GM12878 (cell line): ENCODE measurements around the gene WFS1. TPM values are rescaled to one million over a fixed set of nuclear protein-coding genes. Genes with fewer than 3 reads are reported as not detected.

Experiments
- ATAC-seq: fragments of 200-7000 bp; cut with Tn5 transposase; 3 replicates; pipeline ENCODE4 v1.9.1; 2020; ENCODE audit warnings: mild to moderate bottlenecking, moderate library complexity
- BruUV-seq: library from RNA; stranded (reverse); fragments of 400-500 nt; replicated peaks from 2 replicates; lab custom pipeline; 2021; lab: Mats Ljungman, UMichigan
- CTCF ChIA-PET: fragments of 300-600 bp; sonication (Branson Sonifier 250); formaldehyde crosslinking; extraction: SDS; loops from one replicate; lab custom pipeline; 2021; ENCODE audit warnings: inconsistent platforms; lab: Yijun Ruan, JAX
- POLR2A ChIA-PET: fragments of 350-600 bp; formaldehyde crosslinking; extraction: SDS; loops from one replicate; lab custom pipeline; 2021; ENCODE audit warnings: inconsistent platforms; lab: Charles Lee
- RAD21 ChIA-PET: fragments of 300-600 bp; sonication (Branson Sonifier 250); formaldehyde crosslinking; loops from one replicate; lab custom pipeline; 2023; ENCODE audit warnings: antibody characterized with exemption; ENCODE audit not compliant: unreplicated experiment; lab: Charles Lee
- SMC1A ChIA-PET: fragments of 300-600 bp; sonication (Branson Sonifier 250); formaldehyde crosslinking; loops from one replicate; lab custom pipeline; 2023; ENCODE audit not compliant: unreplicated experiment, uncharacterized antibody; lab: Charles Lee
- DNase-seq: peaks from one replicate; pipeline ENCODE4 v3.0.0-alpha.2; 2011; ENCODE audit warnings: low read depth, low spot score
- FAIRE-seq: peaks from 3 replicates; lab custom pipeline; 2011; peaks lifted over from hg19 to GRCh38; lab: Jason Lieb, UNC
- H2AFZ ChIP-seq: 2 replicates; pipeline ENCODE4 v1.6.0; 2011; ENCODE audit warnings: low read depth, low read length, control low read depth; ENCODE audit not compliant: control insufficient read depth
- H3K27ac ChIP-seq: 2 replicates; pipeline ENCODE4 v1.5.1; 2011; ENCODE audit warnings: control low read depth; ENCODE audit not compliant: control insufficient read depth, insufficient read depth
- H3K27me3 ChIP-seq, 2 experiments: replicated peaks in 1 of 2; 2 replicates each; pipeline versions ENCODE4 v1.6.0 to v1.6.1; 2011; ENCODE audit warnings: low read length in 1 of 2; ENCODE audit not compliant: control insufficient read depth in 2 of 2, insufficient read depth in 2 of 2
- H3K36me3 ChIP-seq, 2 experiments: 2 replicates each; pipeline ENCODE4 v1.5.1; 2011; ENCODE audit warnings: low read length in 1 of 2; ENCODE audit not compliant: control insufficient read depth in 2 of 2, insufficient read depth in 2 of 2
- H3K4me1 ChIP-seq: 2 replicates; pipeline ENCODE4 v1.6.1; 2011; ENCODE audit warnings: mild to moderate bottlenecking, low read length, moderate library complexity, mixed read lengths; ENCODE audit not compliant: control insufficient read depth, insufficient read depth
- H3K4me2 ChIP-seq: 2 replicates; pipeline ENCODE4 v1.6.0; 2011; ENCODE audit warnings: control low read depth; ENCODE audit not compliant: control insufficient read depth, insufficient read depth
- H3K4me3 ChIP-seq: fragments of 200-600 bp; sonication (generic); 2 replicates; pipeline ENCODE4 v1.5.1; 2016
- H3K79me2 ChIP-seq: 2 replicates; pipeline ENCODE4 v1.6.0; 2011; ENCODE audit warnings: low read length; ENCODE audit not compliant: control insufficient read depth, insufficient read depth
- H3K9ac ChIP-seq: 2 replicates; pipeline ENCODE4 v1.8.0; 2011; ENCODE audit warnings: low read length, control low read depth, mixed read lengths; ENCODE audit not compliant: control insufficient read depth, insufficient read depth
- H3K9me3 ChIP-seq: replicated peaks from 3 replicates; pipeline ENCODE4 v1.5.1; 2011; ENCODE audit warnings: mild to moderate bottlenecking, low read length; ENCODE audit not compliant: control insufficient read depth, insufficient read depth
- H4K20me1 ChIP-seq: 2 replicates; pipeline ENCODE4 v1.6.0; 2011; ENCODE audit not compliant: control insufficient read depth, insufficient read depth
- ASH2L ChIP-seq: fragments of 300-600, 200-600 bp; sonication (generic); IDR thresholded peaks from 2 replicates; pipeline ENCODE4 v1.6.1; 2017; ENCODE audit warnings: low read depth, mild to moderate bottlenecking, borderline replicate concordance
- GATAD2B ChIP-seq: fragments of 450-650 bp; conservative IDR thresholded peaks from 2 replicates; pipeline ENCODE4 v1.6.1; 2017; ENCODE audit warnings: low read depth, mild to moderate bottlenecking, moderate library complexity
- KLF5 ChIP-seq: fragments of 450-650 bp; IDR thresholded peaks from 2 replicates; pipeline ENCODE4 v1.6.1; 2014; ENCODE audit warnings: mild to moderate bottlenecking; ENCODE audit not compliant: partially characterized antibody
- MEF2B ChIP-seq: fragments of 450-650 bp; IDR thresholded peaks from 2 replicates; pipeline ENCODE4 v1.6.1; 2018; ENCODE audit warnings: mild to moderate bottlenecking, moderate library complexity; ENCODE audit not compliant: partially characterized antibody, poor library complexity, severe bottlenecking
- NR2F1 ChIP-seq: fragments of 450-650 bp; conservative IDR thresholded peaks from 2 replicates; pipeline ENCODE4 v1.6.1; 2017; ENCODE audit warnings: mild to moderate bottlenecking
- POLR2AphosphoS2 ChIP-seq: IDR thresholded peaks from 2 replicates; pipeline ENCODE4 v1.6.1; 2011; ENCODE audit warnings: low read depth, mild to moderate bottlenecking, low read length, improper control_type of control experiment, moderate library complexity
- POLR2AphosphoS5 ChIP-seq: IDR thresholded peaks from 2 replicates; pipeline ENCODE4 v1.6.1; 2011; ENCODE audit warnings: mild to moderate bottlenecking, low read length, inconsistent platforms
- SMAD1 ChIP-seq: fragments of 450-650 bp; IDR thresholded peaks from 2 replicates; pipeline ENCODE4 v1.6.1; 2018; ENCODE audit warnings: mild to moderate bottlenecking, low read depth; ENCODE audit not compliant: partially characterized antibody
- SPI1 ChIP-seq: IDR thresholded peaks from 2 replicates; pipeline ENCODE4 v1.6.1; 2011; ENCODE audit warnings: low read depth, mild to moderate bottlenecking, low read length, moderate library complexity, borderline replicate concordance; ENCODE audit not compliant: insufficient read depth
- SRF ChIP-seq, 2 experiments: IDR thresholded peaks; 2 replicates each; pipeline ENCODE4 v1.6.1; 2011; ENCODE audit warnings: low read depth in 2 of 2, low read length in 2 of 2, mild to moderate bottlenecking in 1 of 2, moderate library complexity in 1 of 2
- STAT3 ChIP-seq: IDR thresholded peaks from 2 replicates; pipeline ENCODE4 v1.6.1; 2011; ENCODE audit warnings: low read depth, low read length, improper control_type of control experiment
- YY1 ChIP-seq: IDR thresholded peaks from 2 replicates; pipeline ENCODE4 v1.6.1; 2011; ENCODE audit warnings: low read depth, mild to moderate bottlenecking, low read length
- ZBED1 ChIP-seq: IDR thresholded peaks from 2 replicates; pipeline ENCODE4 v1.6.1; 2016; ENCODE audit warnings: borderline replicate concordance
- WGBS: methylation state at CpG from one replicate; pipeline ENCODE4 v1.1.6; 2016; ENCODE audit warnings: low lambda C conversion rate; ENCODE audit not compliant: insufficient replicate concordance, insufficient coverage; ENCODE audit errors: missing lambda C conversion rate; 5-methylcytosine and 5-hydroxymethylcytosine counted together
- in situ Hi-C: fragments of 300-500 bp; cut with MboI; formaldehyde crosslinking; loops from 9 replicates; pipeline ENCODE4 v1.14.3; 2018; ENCODE audit warnings: mixed read lengths
- intact Hi-C: fragments of 100-400 bp; cut with micrococcal nuclease; formaldehyde crosslinking; loops from one replicate; pipeline ENCODE4 v1.14.2; 2022; ENCODE audit not compliant: unreplicated experiment
- polyA plus RNA-seq, 11 experiments: library from polyadenylated mRNA; depleted of rRNA in 4 of 11; unstranded in 6 of 11; stranded (reverse) in 5 of 11; fragments of >200 nt; fragmentation: Nextera tagmentation in 4 of 11; fragmentation: Illumina TruSeq in 1 of 11; extraction: Ambion mirVana in 4 of 11; extraction: Trizol in 1 of 11; gene quantifications; 1 replicate in 1 of 11; 2 replicates in 10 of 11; pipeline versions ENCODE4 v1.2.1 to v1.2.3, GENCODE V29; 2011 to 2016; ENCODE audit warnings: inconsistent platforms in 2 of 11, missing spikeins in 2 of 11, low read depth in 1 of 11
- total RNA-seq, 4 experiments: library from RNA; depleted of rRNA in 3 of 4; stranded (reverse); fragments of >200 nt in 3 of 4; fragmentation: Illumina TruSeq in 1 of 4; extraction: Trizol in 1 of 4; gene quantifications; 2 replicates each; pipeline versions ENCODE4 v1.2.1 to v1.2.3, GENCODE V29; 2013 to 2021
- TF ChIP-seq, protein P1 (sequence below): IDR thresholded peaks from 2 replicates; pipeline ENCODE4 v1.6.1; 2011; ENCODE audit warnings: borderline replicate concordance, low read depth, mild to moderate bottlenecking, moderate library complexity, mixed read lengths, low read length; ENCODE audit not compliant: insufficient read depth; ENCODE audit errors: extremely low read length
- TF ChIP-seq, protein P2 (sequence below): fragments of 450-650 bp; formaldehyde crosslinking; IDR thresholded peaks from 2 replicates; pipeline ENCODE4 v1.5.0; 2022; ENCODE audit warnings: mild to moderate bottlenecking, missing genetic modification characterization
- TF ChIP-seq, protein P3 (sequence below): fragments of 150-350 bp; IDR thresholded peaks from 2 replicates; pipeline ENCODE4 v1.6.1; 2014; ENCODE audit warnings: mild to moderate bottlenecking, low read depth, low read length
- TF ChIP-seq, protein P4 (sequence below): IDR thresholded peaks from 2 replicates; pipeline ENCODE4 v1.6.1; 2012; ENCODE audit warnings: low read depth, low read length, improper control_type of control experiment

WFS1 gene
- total and polyA plus RNA-seq, 10 of the 15 experiments (the other 5 are each of a cell fraction or from before 2014, with no cell fraction given) = 0.31 to 4.7 (median 2.0) TPM

DNA sequence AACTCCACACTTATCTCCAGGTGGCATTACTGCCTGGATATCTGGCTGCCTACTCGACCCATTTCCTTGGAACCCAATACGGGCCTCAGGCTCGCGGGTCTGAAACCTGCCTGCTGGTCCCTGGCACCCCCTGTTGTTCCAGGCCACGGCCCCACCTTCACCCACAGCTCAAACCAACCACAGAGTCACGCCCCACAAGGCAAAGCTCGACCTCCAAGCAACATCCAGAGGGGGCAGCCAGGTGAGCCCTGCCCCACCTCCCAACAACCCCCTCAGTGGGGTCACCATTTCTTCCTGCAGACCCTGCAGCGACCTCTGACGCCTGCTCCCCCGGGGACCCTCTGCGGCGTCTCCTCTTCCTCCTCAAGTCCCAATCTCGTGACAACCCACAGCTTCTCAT is 76.2 kb downstream of the WFS1 start:
- H3K4me2 ChIP-seq = no peak overlapping the region
- WGBS = 17% methylated on average over 13 of the region's 13 CpGs
- SMC1A ChIA-PET = no interaction called here
- RAD21 ChIA-PET = interaction anchor here (1.2 kb wide), 1 partner anchor 95 kb away, joined by 3 read pairs; no protein-coding TSS in a partner anchor
- 0 out of 2 replicates have a peak, but pooled peaks cover 3% of the 10 kb centered on the region for H4K20me1 ChIP-seq
- H3K27me3 ChIP-seq = peaks cover 0 to 3% of the 10 kb centered on the region in 2 experiments; a peak in 2 of 4 replicates
- intact Hi-C loops = loop anchor here (2.0 kb wide), 1 partner anchor 201 kb away; no protein-coding TSS in a partner anchor
- H3K27ac ChIP-seq = no peak overlapping the region
- no peak for DNase-seq
- no TSS peak for BruUV-seq
- no peaks in the 10 kb centered on the region for H3K9me3 ChIP-seq
- CTCF ChIA-PET = interaction anchor here (0.6 to 6.5 kb wide), 3 partner anchors 13 to 205 kb away, joined by 3 to 40 read pairs (median 3); no protein-coding TSS in a partner anchor
- H2AFZ ChIP-seq = no peak overlapping the region
- POLR2A ChIA-PET = no interaction called here
- ATAC-seq = no peak
- H3K36me3 ChIP-seq = no peaks in the 10 kb centered on the region
- FAIRE-seq = no peak
- H3K9ac ChIP-seq = no peak overlapping the region
- in situ Hi-C loops = no loop called here
- no peaks in the 10 kb centered on the region for H3K4me1 ChIP-seq
- no peak overlapping the region for H3K4me3 ChIP-seq
- H3K79me2 ChIP-seq = no peaks in the 10 kb centered on the region
- TF ChIP-seq POLR2AphosphoS5 (no peak), POLR2AphosphoS2 (no peak), SPI1 (no peak), GATAD2B (no peak), NR2F1 (no peak), MEF2B (no peak), SMAD1 (no peak), SRF (IDR thresholded peaks at IDR 0.05; ENCODE audit: low read depth in 2 of 2, low read length in 2 of 2) (no peak), ZBED1 (no peak), KLF5 (no peak), ASH2L (no peak), YY1 (no peak), STAT3 (no peak)
- TF ChIP-seq, protein P1, sequence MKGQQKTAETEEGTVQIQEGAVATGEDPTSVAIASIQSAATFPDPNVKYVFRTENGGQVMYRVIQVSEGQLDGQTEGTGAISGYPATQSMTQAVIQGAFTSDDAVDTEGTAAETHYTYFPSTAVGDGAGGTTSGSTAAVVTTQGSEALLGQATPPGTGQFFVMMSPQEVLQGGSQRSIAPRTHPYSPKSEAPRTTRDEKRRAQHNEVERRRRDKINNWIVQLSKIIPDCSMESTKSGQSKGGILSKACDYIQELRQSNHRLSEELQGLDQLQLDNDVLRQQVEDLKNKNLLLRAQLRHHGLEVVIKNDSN = no peak
- TF ChIP-seq, protein P2, sequence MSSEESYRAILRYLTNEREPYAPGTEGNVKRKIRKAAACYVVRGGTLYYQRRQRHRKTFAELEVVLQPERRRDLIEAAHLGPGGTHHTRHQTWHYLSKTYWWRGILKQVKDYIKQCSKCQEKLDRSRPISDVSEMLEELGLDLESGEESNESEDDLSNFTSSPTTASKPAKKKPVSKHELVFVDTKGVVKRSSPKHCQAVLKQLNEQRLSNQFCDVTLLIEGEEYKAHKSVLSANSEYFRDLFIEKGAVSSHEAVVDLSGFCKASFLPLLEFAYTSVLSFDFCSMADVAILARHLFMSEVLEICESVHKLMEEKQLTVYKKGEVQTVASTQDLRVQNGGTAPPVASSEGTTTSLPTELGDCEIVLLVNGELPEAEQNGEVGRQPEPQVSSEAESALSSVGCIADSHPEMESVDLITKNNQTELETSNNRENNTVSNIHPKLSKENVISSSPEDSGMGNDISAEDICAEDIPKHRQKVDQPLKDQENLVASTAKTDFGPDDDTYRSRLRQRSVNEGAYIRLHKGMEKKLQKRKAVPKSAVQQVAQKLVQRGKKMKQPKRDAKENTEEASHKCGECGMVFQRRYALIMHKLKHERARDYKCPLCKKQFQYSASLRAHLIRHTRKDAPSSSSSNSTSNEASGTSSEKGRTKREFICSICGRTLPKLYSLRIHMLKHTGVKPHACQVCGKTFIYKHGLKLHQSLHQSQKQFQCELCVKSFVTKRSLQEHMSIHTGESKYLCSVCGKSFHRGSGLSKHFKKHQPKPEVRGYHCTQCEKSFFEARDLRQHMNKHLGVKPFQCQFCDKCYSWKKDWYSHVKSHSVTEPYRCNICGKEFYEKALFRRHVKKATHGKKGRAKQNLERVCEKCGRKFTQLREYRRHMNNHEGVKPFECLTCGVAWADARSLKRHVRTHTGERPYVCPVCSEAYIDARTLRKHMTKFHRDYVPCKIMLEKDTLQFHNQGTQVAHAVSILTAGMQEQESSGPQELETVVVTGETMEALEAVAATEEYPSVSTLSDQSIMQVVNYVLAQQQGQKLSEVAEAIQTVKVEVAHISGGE (CRISPR knock-in tag) = no peak
- TF ChIP-seq, protein P3, sequence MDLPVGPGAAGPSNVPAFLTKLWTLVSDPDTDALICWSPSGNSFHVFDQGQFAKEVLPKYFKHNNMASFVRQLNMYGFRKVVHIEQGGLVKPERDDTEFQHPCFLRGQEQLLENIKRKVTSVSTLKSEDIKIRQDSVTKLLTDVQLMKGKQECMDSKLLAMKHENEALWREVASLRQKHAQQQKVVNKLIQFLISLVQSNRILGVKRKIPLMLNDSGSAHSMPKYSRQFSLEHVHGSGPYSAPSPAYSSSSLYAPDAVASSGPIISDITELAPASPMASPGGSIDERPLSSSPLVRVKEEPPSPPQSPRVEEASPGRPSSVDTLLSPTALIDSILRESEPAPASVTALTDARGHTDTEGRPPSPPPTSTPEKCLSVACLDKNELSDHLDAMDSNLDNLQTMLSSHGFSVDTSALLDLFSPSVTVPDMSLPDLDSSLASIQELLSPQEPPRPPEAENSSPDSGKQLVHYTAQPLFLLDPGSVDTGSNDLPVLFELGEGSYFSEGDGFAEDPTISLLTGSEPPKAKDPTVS = no peak
- TF ChIP-seq, protein P4, sequence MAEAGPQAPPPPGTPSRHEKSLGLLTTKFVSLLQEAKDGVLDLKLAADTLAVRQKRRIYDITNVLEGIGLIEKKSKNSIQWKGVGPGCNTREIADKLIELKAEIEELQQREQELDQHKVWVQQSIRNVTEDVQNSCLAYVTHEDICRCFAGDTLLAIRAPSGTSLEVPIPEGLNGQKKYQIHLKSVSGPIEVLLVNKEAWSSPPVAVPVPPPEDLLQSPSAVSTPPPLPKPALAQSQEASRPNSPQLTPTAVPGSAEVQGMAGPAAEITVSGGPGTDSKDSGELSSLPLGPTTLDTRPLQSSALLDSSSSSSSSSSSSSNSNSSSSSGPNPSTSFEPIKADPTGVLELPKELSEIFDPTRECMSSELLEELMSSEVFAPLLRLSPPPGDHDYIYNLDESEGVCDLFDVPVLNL = no peak
